A549 (cell line): Measurements from ENCODE around the gene DRGX. TPM values are rescaled to one million over a fixed set of nuclear protein-coding genes. Genes with fewer than 3 reads are reported as not detected.

Experiments
- ATAC-seq, 2 experiments: fragments of 200-7000 bp in 1 of 2; fragments of >200 bp in 1 of 2; cut with Nextera tagmentation in 1 of 2; cut with Tn5 transposase in 1 of 2; 3 replicates each; pipeline versions ENCODE4 v1.8.0 to v1.9.1; 2018 to 2020; ENCODE audit warnings: mild to moderate bottlenecking in 1 of 2, moderate library complexity in 1 of 2
- CTCF ChIA-PET: fragments of 300-600 bp; sonication (Branson Sonifier 250); formaldehyde crosslinking; extraction: SDS; loops from one replicate; lab custom pipeline; 2021; ENCODE audit warnings: antibody characterized with exemption, inconsistent platforms; lab: Yijun Ruan, JAX
- POLR2A ChIA-PET: fragments of 350-600 bp; formaldehyde crosslinking; extraction: SDS; loops from one replicate; lab custom pipeline; 2021; ENCODE audit warnings: antibody characterized with exemption, inconsistent platforms; lab: Yijun Ruan, JAX
- DNase-seq, 2 experiments: peaks; one replicate each; pipeline versions ENCODE4 v3.0.0 to v3.0.0-alpha.2; 2011 to 2016; ENCODE audit warnings: low read depth in 1 of 2, low spot score in 1 of 2
- FAIRE-seq: peaks from 2 replicates; lab custom pipeline; 2011; peaks lifted over from hg19 to GRCh38; lab: Jason Lieb, UNC
- H3K27ac ChIP-seq, 2 experiments: fragments of >200 bp; sonication (Bioruptor Twin); formaldehyde crosslinking; 3 replicates each; pipeline ENCODE4 v1.5.1; 2016 to 2017
- H3K4me1 ChIP-seq: fragments of >200 bp; sonication (Bioruptor Twin); formaldehyde crosslinking; 3 replicates; pipeline ENCODE4 v1.6.1; 2016
- H3K4me2 ChIP-seq: fragments of >200 bp; sonication (Bioruptor Twin); formaldehyde crosslinking; 3 replicates; pipeline ENCODE4 v1.6.1; 2016
- H3K4me3 ChIP-seq: fragments of >200 bp; sonication (Bioruptor Twin); formaldehyde crosslinking; 3 replicates; pipeline ENCODE4 v1.5.1; 2016
- H3K9me3 ChIP-seq: fragments of >200 bp; sonication (Bioruptor Twin); formaldehyde crosslinking; 3 replicates; pipeline ENCODE4 v1.6.1; 2016
- CBX8 ChIP-seq: fragments of 200-600 bp; sonication (generic); IDR thresholded peaks from 2 replicates; pipeline ENCODE4 v1.6.1; 2016
- CEBPB ChIP-seq, 2 experiments: fragments of >200 bp in 1 of 2; sonication (Bioruptor Twin) in 1 of 2; formaldehyde crosslinking in 1 of 2; IDR thresholded peaks; 2 replicates each; pipeline ENCODE4 v1.6.1; 2012 to 2016
- CHD2 ChIP-seq: fragments of 150-350 bp; IDR thresholded peaks from 2 replicates; pipeline ENCODE4 v1.6.1; 2014; ENCODE audit warnings: low read length; ENCODE audit not compliant: partially characterized antibody
- CHD4 ChIP-seq: fragments of 200-600 bp; sonication (generic); IDR thresholded peaks from 2 replicates; pipeline ENCODE4 v1.6.1; 2016; ENCODE audit warnings: antibody characterized with exemption, mild to moderate bottlenecking, borderline replicate concordance
- FOSB ChIP-seq: fragments of 250-450 bp; sonication (Bioruptor Pico); IDR thresholded peaks from 2 replicates; pipeline ENCODE4 v1.5.0; 2020; ENCODE audit warnings: mild to moderate bottlenecking, moderate library complexity
- KDM5A ChIP-seq: fragments of 200-600 bp; sonication (generic); IDR thresholded peaks from 2 replicates; pipeline ENCODE4 v1.6.1; 2016; ENCODE audit warnings: antibody characterized with exemption, mild to moderate bottlenecking
- MAFK ChIP-seq: fragments of 450-650 bp; IDR thresholded peaks from 2 replicates; pipeline ENCODE4 v1.6.1; 2014; ENCODE audit not compliant: partially characterized antibody
- NFE2L2 ChIP-seq: fragments of 150-350 bp; conservative IDR thresholded peaks from 2 replicates; pipeline ENCODE4 v1.6.1; 2014; ENCODE audit warnings: low read length
- NPAS2 ChIP-seq: fragments of 250-450 bp; sonication (Bioruptor Pico); IDR thresholded peaks from 2 replicates; pipeline ENCODE4 v1.8.0; 2022; ENCODE audit warnings: mild to moderate bottlenecking, moderate library complexity, borderline replicate concordance
- POLR2AphosphoS2 ChIP-seq: conservative IDR thresholded peaks from 2 replicates; pipeline ENCODE4 v1.6.1; 2012; ENCODE audit warnings: low read length, improper control_type of control experiment, inconsistent platforms
- RCOR1 ChIP-seq: fragments of 150-350 bp; IDR thresholded peaks from 2 replicates; pipeline ENCODE4 v1.6.1; 2014; ENCODE audit warnings: antibody characterized with exemption, low read length, low read depth
- RFX5 ChIP-seq: fragments of 450-650 bp; IDR thresholded peaks from 2 replicates; pipeline ENCODE4 v1.7.1; 2014; ENCODE audit warnings: antibody characterized with exemption, mild to moderate bottlenecking, moderate library complexity
- RNF2 ChIP-seq: fragments of 200-600 bp; sonication (generic); IDR thresholded peaks from 2 replicates; pipeline ENCODE4 v1.6.1; 2016; ENCODE audit warnings: low read depth, mild to moderate bottlenecking, antibody characterized with exemption, moderate library complexity, borderline replicate concordance
- ZC3H11A ChIP-seq: fragments of 450-650 bp; IDR thresholded peaks from 2 replicates; pipeline ENCODE4 v1.6.1; 2014; ENCODE audit warnings: antibody characterized with exemption, mild to moderate bottlenecking
- ZFP36 ChIP-seq: fragments of 450-650 bp; IDR thresholded peaks from 2 replicates; pipeline ENCODE4 v1.6.1; 2014; ENCODE audit warnings: borderline replicate concordance; ENCODE audit not compliant: partially characterized antibody
- ZSCAN20 ChIP-seq: fragments of 250-450 bp; sonication (Bioruptor Pico); IDR thresholded peaks from 2 replicates; pipeline ENCODE4 v1.8.0; 2022; ENCODE audit warnings: mild to moderate bottlenecking, moderate library complexity
- WGBS: methylation state at CpG from one replicate; pipeline ENCODE4 v1.1.6; 2017; ENCODE audit errors: missing lambda C conversion rate; 5-methylcytosine and 5-hydroxymethylcytosine counted together
- polyA plus RNA-seq, 4 experiments: library from polyadenylated mRNA; depleted of rRNA in 3 of 4; stranded (reverse); fragments of >200 nt; fragmentation: RNase III in 1 of 4; extraction: RNeasy Plus Mini Kit Qiagen cat#74134 plus additional on column Dnase treatment in 1 of 4; gene quantifications; 2 replicates in 3 of 4; 3 replicates in 1 of 4; pipeline ENCODE4 v1.2.3, GENCODE V29; 2011 to 2017
- TF ChIP-seq, protein P1 (sequence below): fragments of >200 bp; sonication (Bioruptor Twin); formaldehyde crosslinking; IDR thresholded peaks from 3 replicates; pipeline ENCODE4 v1.5.1; 2016
- TF ChIP-seq, protein P2 (sequence below): IDR thresholded peaks from 2 replicates; pipeline ENCODE4 v1.6.1; 2012; ENCODE audit warnings: low read depth, borderline replicate concordance
- TF ChIP-seq, protein P3 (sequence below): fragments of 200-600 bp; sonication (generic); IDR thresholded peaks from 2 replicates; pipeline ENCODE4 v1.6.1; 2016; ENCODE audit warnings: antibody characterized with exemption, mild to moderate bottlenecking, moderate library complexity
- TF ChIP-seq, protein P4 (sequence below): IDR thresholded peaks from 2 replicates; pipeline ENCODE4 v1.6.1; 2012
- TF ChIP-seq, protein P5 (sequence below): fragments of 250-450 bp; sonication (Bioruptor Pico); IDR thresholded peaks from 2 replicates; pipeline ENCODE4 v1.5.0; 2021; ENCODE audit warnings: mild to moderate bottlenecking, moderate library complexity, borderline replicate concordance

The DRGX gene
- polyA plus RNA-seq, 2 of the 4 experiments (the other 2 are of a cell fraction): not detected

DNA sequence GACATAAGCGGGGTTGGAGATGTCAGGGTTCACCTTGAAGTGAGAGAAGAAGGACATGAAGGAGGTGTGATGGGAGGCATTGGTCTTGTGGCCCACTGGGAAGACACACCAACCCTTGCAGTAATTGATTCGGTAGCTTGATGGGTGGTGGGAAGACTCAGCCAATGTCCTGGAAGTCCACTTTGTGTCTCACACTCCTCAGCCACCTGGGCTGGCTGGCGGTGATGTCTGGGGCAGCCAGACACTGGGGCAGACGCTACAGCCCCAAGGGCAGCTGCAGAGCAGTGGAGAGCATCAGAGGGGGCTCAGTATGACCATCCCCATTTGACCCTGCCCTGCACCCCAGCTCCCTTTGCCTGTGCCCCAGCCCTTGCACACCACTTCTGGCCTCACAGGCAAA lies 16.7 kb upstream of the DRGX start (continued):
- TF ChIP-seq, protein P1, sequence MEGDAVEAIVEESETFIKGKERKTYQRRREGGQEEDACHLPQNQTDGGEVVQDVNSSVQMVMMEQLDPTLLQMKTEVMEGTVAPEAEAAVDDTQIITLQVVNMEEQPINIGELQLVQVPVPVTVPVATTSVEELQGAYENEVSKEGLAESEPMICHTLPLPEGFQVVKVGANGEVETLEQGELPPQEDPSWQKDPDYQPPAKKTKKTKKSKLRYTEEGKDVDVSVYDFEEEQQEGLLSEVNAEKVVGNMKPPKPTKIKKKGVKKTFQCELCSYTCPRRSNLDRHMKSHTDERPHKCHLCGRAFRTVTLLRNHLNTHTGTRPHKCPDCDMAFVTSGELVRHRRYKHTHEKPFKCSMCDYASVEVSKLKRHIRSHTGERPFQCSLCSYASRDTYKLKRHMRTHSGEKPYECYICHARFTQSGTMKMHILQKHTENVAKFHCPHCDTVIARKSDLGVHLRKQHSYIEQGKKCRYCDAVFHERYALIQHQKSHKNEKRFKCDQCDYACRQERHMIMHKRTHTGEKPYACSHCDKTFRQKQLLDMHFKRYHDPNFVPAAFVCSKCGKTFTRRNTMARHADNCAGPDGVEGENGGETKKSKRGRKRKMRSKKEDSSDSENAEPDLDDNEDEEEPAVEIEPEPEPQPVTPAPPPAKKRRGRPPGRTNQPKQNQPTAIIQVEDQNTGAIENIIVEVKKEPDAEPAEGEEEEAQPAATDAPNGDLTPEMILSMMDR: no peak
- TF ChIP-seq RFX5: no peak
- no peak for TF ChIP-seq FOSB (CRISPR knock-in tag)
- TF ChIP-seq ZSCAN20 (CRISPR knock-in tag): no peak
- TF ChIP-seq, protein P2, sequence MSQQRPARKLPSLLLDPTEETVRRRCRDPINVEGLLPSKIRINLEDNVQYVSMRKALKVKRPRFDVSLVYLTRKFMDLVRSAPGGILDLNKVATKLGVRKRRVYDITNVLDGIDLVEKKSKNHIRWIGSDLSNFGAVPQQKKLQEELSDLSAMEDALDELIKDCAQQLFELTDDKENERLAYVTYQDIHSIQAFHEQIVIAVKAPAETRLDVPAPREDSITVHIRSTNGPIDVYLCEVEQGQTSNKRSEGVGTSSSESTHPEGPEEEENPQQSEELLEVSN: no peak
- TF ChIP-seq MAFK: no peak
- no peak for TF ChIP-seq CBX8
- TF ChIP-seq CHD4: no peak
- no peak for TF ChIP-seq NPAS2 (CRISPR knock-in tag)

DNA sequence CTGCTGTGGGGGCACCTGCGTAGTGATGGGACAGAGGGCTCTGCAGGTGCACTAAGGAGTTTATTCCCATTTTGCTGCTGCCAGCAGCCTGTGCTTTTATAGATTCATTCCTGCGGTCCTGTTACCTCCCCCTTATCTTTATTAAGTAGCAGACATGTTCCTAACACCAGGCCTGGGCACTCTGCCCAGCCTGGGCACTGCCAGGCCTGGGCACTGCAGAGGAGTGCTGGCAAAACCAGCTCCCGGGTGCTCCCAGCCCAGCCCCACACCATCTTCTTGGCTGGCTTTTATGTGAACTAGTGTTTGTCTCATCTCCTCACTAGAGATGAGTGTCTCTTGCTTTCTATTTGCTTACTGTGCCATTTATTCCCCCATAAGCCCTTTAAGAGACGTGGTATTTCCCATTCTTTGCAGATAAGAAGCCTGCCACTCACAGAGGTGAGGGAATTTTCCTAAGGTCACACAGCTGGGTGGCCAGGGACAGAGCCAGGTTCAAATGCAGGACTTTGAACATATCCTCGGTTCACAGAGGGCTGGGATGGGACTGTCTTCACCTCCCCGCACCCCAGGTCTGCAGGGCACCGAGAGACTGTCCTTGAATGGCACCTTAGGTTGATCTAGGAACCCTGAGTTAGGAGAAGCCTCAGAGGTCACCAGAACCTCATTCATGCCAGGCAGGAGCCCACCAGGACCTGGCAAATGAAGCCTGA lies 14.6 kb upstream of the DRGX start:
- 8% methylated on average over 7 of the region's 7 CpGs for WGBS
- ChIA-PET POLR2A (no interaction called here), CTCF (interaction anchor here (1.1 to 10.0 kb wide), 2 partner anchors 104 to 753 kb away, joined by 3 to 154 read pairs; no protein-coding TSS in a partner anchor)
- H3K4me3 ChIP-seq: no peak overlapping the region
- FAIRE-seq: no peak
- H3K27ac ChIP-seq: no peak overlapping the region
- H3K4me2 ChIP-seq: no peak overlapping the region
- no peaks in the 10 kb centered on the region for H3K4me1 ChIP-seq
- DNase-seq: no peak
- no peaks in the 10 kb centered on the region for H3K9me3 ChIP-seq
- TF ChIP-seq ZC3H11A (no peak), RNF2 (no peak), RCOR1 (no peak), KDM5A (no peak), CEBPB (IDR thresholded peaks at IDR 0.05) (no peak)
- TF ChIP-seq, protein P3, sequence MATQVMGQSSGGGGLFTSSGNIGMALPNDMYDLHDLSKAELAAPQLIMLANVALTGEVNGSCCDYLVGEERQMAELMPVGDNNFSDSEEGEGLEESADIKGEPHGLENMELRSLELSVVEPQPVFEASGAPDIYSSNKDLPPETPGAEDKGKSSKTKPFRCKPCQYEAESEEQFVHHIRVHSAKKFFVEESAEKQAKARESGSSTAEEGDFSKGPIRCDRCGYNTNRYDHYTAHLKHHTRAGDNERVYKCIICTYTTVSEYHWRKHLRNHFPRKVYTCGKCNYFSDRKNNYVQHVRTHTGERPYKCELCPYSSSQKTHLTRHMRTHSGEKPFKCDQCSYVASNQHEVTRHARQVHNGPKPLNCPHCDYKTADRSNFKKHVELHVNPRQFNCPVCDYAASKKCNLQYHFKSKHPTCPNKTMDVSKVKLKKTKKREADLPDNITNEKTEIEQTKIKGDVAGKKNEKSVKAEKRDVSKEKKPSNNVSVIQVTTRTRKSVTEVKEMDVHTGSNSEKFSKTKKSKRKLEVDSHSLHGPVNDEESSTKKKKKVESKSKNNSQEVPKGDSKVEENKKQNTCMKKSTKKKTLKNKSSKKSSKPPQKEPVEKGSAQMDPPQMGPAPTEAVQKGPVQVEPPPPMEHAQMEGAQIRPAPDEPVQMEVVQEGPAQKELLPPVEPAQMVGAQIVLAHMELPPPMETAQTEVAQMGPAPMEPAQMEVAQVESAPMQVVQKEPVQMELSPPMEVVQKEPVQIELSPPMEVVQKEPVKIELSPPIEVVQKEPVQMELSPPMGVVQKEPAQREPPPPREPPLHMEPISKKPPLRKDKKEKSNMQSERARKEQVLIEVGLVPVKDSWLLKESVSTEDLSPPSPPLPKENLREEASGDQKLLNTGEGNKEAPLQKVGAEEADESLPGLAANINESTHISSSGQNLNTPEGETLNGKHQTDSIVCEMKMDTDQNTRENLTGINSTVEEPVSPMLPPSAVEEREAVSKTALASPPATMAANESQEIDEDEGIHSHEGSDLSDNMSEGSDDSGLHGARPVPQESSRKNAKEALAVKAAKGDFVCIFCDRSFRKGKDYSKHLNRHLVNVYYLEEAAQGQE: no peak
- no peak for ATAC-seq

DNA sequence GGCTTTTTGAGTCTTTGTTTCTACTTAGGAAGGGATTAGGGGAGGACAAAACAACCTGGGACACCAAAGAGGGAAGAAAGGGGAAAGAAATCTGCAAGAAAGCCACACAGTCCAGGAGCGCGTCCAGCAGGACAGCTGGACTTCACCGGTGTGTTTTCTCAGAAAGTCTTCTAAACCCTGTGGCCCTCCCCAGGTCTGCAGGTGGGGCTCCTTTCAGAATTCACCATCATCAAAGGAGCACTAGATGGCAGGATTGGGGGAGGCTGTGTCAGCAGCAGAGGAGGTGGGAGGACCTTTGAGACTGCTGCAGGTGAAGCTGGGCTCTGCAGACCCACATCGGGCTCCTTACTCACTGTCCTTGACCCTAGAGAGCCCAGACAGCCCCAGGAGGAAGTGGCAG lies 13.9 kb upstream of the DRGX start:
- TF ChIP-seq ZFP36 (no peak), POLR2AphosphoS2 (no peak), ZC3H11A (no peak), CHD2 (no peak), NFE2L2 (no peak)
- TF ChIP-seq, protein P2: no peak
- TF ChIP-seq, protein P1: no peak
- TF ChIP-seq, protein P4, sequence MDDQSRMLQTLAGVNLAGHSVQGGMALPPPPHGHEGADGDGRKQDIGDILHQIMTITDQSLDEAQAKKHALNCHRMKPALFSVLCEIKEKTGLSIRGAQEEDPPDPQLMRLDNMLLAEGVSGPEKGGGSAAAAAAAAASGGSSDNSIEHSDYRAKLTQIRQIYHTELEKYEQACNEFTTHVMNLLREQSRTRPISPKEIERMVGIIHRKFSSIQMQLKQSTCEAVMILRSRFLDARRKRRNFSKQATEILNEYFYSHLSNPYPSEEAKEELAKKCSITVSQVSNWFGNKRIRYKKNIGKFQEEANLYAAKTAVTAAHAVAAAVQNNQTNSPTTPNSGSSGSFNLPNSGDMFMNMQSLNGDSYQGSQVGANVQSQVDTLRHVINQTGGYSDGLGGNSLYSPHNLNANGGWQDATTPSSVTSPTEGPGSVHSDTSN: no peak
- TF ChIP-seq, protein P5, sequence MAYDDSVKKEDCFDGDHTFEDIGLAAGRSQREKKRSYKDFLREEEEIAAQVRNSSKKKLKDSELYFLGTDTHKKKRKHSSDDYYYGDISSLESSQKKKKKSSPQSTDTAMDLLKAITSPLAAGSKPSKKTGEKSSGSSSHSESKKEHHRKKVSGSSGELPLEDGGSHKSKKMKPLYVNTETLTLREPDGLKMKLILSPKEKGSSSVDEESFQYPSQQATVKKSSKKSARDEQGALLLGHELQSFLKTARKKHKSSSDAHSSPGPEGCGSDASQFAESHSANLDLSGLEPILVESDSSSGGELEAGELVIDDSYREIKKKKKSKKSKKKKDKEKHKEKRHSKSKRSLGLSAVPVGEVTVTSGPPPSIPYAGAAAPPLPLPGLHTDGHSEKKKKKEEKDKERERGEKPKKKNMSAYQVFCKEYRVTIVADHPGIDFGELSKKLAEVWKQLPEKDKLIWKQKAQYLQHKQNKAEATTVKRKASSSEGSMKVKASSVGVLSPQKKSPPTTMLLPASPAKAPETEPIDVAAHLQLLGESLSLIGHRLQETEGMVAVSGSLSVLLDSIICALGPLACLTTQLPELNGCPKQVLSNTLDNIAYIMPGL (CRISPR knock-in tag): no peak
- no peak overlapping the region for H3K4me3 ChIP-seq
- H3K4me2 ChIP-seq: no peak overlapping the region
- 64% methylated on average over 4 of the region's 4 CpGs for WGBS
- no peak for FAIRE-seq
- no peak overlapping the region for H3K27ac ChIP-seq
- H3K4me1 ChIP-seq: no peaks in the 10 kb centered on the region
- no peak for ATAC-seq
- DNase-seq: no peak
- POLR2A ChIA-PET: no interaction called here
- no peaks in the 10 kb centered on the region for H3K9me3 ChIP-seq
- CTCF ChIA-PET: interaction anchor here (2.2 to 10.0 kb wide), 2 partner anchors 20 to 104 kb away, joined by 5 to 154 read pairs; no protein-coding TSS in a partner anchor
